GM10266 (cell line): ENCODE data around the gene ATAD1.
"Not testable (repeated sequence)": the region's sequence is repeated elsewhere in the genome, so short reads cannot be mapped to it uniquely, and the experiment has no call there.

Experiments
- DNase-seq: peaks from one replicate; pipeline ENCODE4 v3.0.0; 2012; ENCODE audit errors: extremely low spot score
- CTCF ChIP-seq: IDR thresholded peaks from 2 replicates; pipeline ENCODE4 v1.5.1; 2012; ENCODE audit warnings: mild to moderate bottlenecking, low read depth; ENCODE audit not compliant: control insufficient read depth, insufficient read depth; ENCODE audit errors: missing control alignments

The ATAD1 gene

DNA sequence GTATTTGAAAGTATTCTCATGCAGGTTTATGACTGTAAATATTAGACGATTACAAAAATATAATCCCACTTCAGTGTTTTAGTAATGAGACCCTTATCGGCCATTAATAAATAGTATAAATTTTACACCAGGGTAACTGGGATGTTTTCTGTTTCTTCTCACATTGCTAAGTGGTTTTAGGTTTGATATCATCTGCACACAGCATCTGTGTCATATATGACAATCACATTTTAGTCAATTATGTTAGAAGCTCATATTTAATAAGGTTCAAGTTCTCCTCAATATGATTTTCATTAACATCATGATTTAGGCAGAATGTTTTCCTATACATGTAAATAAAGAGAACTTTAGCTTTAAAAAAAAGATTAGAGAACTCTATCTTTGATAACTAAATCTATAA lies 66.8 kb downstream of the ATAD1 start:
- no peak for TF ChIP-seq CTCF
- DNase-seq, result no peak

GRCh38 chr10:87750817-87751216 lies 67.2 kb downstream of the ATAD1 start:
- DNase-seq, result no peak
- TF ChIP-seq CTCF, result no peak

DNA sequence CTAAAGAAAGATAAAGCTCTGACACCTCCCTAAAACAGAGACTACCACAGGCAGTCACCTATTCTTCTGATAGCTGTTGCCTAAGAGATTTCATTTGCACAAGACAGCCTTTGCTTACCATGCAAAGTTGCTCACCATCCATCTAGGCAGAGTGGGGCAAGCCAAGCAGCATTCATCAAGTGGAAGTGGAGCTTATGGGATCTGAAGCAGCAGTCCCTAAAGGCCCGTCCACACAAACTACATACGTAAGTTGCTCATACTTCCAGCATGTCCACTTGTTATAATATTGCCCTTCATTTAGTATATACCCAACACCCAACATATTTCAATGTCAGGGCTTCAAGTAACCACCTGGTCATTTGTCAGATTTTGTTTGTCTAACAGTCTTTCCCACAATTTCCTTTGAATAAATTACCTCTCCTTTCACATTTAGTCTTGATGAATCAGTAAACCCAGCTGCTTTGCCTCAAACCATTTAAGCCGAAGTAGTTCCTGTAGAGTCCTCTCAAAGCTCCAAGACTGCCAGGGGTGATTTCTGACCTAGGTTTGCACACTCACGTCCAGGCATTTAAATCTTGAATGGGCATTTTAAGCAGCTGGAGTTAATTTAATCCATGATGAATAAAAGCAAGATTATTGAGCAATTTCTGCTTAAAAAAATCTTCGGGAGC lies 67.9 kb downstream of the ATAD1 start:
- DNase-seq, result no peak
- no peak for TF ChIP-seq CTCF

GRCh38 chr10:87748244-87748643 lies 69.8 kb downstream of the ATAD1 start:
- not testable (repeated sequence) for DNase-seq

DNA sequence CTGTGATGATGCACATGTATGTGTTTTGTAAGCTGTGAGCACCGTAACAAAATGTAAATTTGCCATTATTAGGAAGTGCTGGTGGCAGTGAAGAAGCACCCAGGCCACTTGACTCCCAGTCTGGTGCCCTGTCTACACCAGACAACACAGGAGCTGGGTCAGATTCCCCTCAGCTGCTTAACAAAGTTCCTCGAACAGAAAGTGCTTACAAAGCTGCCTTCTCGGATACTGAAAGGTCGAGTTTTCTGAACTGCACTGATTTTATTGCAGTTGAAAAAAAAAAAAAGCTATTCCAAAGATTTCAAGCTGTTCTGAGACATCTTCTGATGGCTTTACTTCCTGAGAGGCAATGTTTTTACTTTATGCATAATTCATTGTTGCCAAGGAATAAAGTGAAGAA lies 71.1 kb downstream of the ATAD1 start:
- no peak for DNase-seq
- no peak for TF ChIP-seq CTCF

GRCh38 chr10:87744606-87745005 lies 73.4 kb downstream of the ATAD1 start:
- DNase-seq, result no peak
- TF ChIP-seq CTCF, result no peak

- DNase-seq, result not testable (repeated sequence)
Observed at GRCh38 chr10:87742992-87743610, 74.9 kb downstream of the ATAD1 start.

DNA sequence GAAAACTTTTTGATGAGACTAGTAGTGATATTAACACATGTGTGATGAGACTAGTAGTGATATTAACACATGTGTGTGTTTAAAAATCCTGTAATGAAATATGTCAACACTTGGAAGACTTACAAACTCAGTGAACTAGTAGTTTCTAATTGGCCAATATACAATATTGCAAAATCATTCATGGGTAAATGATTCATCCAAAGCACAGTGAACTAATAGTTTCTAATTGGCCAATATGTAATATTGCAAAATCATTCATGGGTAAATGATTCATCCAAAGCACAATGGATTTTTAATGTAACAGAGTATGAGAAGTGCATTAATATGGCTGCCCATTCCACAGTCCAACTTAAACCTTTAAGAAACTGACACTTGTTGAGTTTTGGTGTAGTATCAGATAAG lies 77.8 kb downstream of the ATAD1 start:
- DNase-seq, result no peak

More for the DNA sequence above, 77.8 kb downstream of the ATAD1 start:
- no peak for TF ChIP-seq CTCF
